GM18520 (cell line): Measurements from ENCODE around the gene LMBR1.
"Not testable (repeated sequence)": the region's sequence is repeated elsewhere in the genome, so short reads cannot be mapped to it uniquely, and the experiment has no call there.

Experiments used
- ATAC-seq: cut with Tn5 transposase; IDR thresholded peaks from one replicate; pipeline ENCODE4 v1.9.1; 2021; ENCODE audit not compliant: unreplicated experiment

Gene LMBR1, protein sequence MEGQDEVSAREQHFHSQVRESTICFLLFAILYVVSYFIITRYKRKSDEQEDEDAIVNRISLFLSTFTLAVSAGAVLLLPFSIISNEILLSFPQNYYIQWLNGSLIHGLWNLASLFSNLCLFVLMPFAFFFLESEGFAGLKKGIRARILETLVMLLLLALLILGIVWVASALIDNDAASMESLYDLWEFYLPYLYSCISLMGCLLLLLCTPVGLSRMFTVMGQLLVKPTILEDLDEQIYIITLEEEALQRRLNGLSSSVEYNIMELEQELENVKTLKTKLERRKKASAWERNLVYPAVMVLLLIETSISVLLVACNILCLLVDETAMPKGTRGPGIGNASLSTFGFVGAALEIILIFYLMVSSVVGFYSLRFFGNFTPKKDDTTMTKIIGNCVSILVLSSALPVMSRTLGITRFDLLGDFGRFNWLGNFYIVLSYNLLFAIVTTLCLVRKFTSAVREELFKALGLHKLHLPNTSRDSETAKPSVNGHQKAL

DNA sequence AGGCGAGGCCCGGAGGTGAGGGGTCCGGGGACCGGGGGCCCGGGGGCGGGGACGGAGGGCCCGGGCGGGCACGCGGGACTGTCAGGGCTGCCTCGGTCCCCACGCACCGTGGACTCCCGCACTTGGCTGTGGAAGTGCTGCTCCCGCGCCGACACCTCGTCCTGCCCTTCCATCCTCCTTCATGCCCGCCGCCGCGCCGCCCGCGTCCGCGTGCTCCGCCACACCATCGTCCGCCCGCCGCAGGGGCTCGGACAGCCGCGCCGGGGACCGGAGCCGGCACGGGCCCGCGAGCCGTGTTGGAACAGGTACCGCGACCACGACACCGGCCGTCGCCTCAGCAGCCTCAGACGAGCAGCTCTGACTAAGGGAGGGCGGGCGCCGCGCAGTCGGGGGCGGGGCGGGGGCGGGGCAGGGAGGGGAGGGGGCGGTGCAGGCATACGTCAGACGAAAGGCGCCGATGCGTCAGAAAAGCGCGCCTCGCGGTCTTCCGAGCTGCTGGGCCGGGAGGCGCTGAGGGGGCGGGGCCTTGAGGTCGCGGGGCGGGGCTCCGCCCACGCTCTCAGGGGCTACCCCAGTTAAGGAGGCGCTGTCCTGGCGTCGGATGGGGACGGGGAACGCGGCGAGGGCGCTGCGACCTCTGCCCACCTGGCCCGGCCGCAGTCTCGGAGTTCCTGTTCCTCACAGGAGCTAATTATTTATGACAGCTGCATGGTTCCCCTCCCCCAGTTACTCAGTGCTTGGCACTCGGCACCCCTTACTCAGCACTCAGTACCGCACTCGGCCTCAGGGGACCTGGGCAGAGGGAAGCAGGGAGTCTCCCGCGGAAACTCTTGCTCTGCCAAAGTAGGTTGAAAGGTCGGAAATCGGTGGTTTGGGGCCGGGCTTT lies at the start of gene LMBR1:
Gene LMBR1, minus strand, starts transcription at position 363 of the 886 bp plus-strand sequence. Its CDS starts 190 bp downstream, at position 173.
- peak; percentile 58 for ATAC-seq

DNA sequence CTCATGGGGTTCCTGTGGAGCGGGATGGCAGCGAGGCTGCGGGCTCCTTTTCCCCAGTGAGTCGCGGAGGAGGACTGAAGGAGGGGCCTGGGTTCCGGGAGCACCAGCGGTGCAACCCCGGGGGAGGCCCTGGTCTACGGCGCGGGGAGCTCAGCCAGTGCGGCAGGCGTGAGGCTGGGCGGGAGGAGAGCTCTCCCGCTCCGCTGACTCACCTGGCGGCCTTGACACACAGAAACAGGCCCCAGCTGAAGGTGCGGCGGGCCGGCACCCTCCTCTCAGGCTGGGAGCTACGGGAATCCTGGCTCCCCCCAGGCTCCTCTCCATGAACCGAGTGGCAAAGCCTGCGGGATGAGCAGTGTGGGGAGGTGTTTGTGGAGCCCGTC lies 49.7 kb upstream of the LMBR1 start:
- ATAC-seq, result no peak

DNA sequence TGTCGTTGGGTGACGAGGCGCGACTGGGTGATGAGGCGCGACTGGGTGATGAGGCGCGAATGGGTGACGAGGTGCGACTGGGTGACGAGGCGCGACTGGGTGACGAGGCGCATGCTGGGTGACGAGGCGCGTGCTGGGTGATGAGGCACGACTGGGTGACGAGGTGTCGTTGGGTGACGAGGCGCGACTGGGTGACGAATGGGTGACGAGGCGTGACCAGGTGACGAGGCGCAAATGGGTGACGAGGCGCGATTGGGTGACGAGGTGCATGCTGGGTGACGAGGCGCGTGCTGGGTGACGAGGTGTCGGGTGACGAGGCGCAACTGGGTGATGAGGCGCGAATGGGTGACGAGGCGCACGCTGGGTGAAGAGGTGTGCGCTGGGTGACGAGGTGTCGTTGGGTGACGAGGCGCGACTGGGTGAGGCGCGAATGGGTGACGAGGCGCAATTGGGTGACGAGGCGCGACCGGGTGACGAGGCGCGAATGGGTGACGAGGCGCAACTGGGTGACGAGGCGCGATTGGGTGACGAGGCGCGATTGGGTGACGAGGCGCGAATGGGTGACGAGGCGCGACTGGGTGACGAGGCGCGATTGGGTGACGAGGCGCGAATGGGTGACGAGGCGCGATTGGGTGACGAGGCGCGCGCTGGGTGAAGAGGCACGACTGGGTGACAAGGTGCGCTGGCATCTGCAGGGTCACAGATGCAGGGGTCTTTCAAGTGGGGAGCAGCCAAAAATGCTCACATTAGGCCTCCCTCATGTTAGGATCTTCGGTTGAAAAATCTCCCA lies 48.6 kb upstream of the LMBR1 start:
- no peak for ATAC-seq

DNA sequence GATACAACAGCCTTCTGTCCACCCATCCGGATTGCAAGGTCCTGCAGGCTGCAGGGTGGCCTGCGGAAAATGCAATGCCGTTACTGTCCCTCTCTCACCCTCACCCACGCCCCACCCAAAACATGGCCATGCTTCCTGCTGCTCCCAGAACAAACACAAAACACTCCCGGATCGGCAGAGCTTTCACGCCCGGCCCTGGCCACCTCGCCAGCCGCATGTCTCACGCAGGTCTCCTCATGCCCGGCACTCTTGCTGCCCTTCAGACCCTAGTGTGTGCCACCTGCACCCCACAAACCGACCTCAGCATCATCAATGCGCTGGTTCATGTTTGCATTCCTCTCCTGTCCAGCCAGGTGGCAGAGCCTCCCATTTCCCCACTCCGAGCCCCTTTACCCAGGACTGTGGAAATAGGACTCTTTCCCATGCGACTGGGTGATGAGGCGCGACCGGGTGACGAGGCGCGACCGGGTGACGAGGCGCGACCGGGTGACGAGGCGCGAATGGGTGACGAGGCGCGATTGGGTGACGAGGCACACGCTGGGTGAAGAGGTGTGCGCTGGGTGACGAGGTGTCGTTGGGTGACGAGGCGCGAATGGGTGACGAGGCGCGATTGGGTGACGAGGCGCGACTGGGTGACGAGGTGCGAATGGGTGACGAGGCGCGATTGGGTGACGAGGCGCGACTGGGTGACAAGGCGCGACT lies 47.6 kb upstream of the LMBR1 start:
- no peak for ATAC-seq

DNA sequence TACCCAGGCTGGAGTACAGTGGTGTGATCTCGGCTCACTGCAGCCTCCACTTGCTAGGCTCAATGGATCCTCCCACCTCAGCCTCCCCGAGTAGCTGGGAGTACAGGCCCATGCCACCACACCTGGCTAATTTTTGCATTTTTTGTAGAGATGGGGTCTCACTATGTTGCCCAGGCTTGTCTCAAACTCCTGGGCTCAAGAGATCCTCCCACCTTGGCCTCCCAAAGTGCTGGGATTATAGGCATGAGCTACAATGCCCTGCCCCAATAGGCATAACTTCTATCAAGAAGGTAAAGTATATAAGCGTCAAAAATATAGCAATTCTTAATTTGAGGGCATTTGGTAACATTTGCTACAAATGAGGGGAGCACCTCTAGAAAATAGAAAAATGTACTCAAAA lies 43.8 kb upstream of the LMBR1 start:
- ATAC-seq, result not testable (repeated sequence)

DNA sequence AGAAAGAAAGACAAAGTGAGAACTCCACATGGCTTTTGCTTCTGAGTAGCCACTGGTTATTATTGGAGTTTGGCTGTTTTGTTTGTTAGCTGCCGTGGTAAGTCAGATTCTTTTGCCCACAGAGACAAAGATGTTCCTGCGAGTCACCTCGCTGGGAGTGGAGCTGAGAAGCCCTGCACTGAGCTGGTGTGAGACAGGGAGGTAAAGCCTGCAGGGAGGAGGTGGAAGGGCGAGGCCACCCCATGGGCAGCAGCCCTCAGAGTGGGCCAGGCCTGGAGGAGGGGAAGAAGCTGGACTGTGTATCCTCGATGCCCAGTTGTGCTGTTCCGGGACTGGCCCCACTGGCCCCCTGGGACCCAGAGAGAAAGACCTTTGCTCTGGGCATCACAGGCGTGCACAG lies 42.3 kb upstream of the LMBR1 start:
- no peak for ATAC-seq

DNA sequence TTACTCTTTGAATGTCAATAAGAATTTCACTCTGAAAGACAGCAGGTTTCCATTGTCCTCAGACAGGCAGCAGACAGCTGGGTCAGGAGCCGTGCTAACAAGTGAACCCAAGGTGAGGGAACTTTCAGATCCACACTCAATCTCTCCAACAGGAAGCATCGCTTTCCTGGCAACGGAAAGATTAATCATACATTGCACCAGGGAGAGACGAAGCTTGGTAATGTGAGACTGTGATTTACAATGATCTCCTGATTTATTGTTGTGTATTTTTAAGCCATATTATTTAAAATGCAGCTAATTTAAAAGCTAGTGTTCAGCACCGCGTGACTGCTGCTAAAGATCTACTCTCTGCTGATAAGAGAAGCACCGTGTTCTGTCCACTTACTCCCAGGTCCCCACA lies 39.0 kb upstream of the LMBR1 start:
- no peak for ATAC-seq

DNA sequence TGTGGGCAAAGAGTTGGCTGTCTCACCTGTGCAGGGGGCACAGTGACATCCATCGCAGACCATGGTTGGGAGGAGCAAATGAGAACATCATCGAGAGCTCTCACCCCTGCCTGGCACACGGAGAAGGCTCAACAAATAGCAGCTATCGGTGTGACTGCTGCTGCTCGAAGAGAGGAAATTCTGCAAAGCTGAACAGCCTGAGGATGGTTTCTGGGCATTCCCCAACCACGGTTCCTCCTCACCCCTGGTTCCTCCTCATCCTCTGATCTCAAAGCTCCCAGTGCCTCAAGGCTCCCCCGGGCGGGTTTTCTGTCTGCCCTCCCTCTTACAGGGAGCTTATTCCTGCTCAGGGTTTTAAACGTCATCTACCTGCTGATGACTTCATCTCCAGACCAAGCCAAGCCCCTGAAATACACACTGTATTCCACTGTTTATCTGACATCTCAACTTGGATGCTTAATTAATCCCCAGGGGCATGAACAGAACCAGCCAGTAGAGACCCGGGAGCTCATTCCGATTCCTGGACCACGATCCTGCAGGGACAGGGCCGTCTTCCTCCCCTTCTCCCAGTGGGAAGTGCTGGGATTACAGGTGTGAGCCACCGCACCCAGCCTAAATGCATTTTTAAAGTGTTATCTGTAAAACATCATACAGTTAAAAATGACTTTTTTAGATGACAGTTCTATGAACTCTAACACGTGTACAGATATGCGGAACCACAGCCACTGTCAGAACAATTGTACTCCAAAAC lies 37.0 kb upstream of the LMBR1 start:
- no peak for ATAC-seq

DNA sequence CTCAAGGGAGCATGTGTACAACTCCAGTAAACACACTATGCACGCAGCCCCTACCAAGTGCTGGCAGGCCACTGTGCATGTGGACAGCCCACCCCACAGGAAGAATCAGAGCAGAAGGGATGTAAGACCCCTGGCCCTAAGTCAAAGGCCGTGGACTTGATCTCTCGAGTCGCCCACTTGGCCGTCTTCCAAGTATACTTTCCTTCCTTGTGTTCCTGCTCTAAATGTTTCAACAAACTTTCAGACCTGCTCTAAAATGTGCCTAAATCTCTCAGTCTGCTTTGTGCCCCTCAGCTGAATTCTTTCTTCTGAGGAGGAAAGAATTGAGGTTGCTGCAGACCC lies 35.4 kb upstream of the LMBR1 start:
- ATAC-seq, result no peak

DNA sequence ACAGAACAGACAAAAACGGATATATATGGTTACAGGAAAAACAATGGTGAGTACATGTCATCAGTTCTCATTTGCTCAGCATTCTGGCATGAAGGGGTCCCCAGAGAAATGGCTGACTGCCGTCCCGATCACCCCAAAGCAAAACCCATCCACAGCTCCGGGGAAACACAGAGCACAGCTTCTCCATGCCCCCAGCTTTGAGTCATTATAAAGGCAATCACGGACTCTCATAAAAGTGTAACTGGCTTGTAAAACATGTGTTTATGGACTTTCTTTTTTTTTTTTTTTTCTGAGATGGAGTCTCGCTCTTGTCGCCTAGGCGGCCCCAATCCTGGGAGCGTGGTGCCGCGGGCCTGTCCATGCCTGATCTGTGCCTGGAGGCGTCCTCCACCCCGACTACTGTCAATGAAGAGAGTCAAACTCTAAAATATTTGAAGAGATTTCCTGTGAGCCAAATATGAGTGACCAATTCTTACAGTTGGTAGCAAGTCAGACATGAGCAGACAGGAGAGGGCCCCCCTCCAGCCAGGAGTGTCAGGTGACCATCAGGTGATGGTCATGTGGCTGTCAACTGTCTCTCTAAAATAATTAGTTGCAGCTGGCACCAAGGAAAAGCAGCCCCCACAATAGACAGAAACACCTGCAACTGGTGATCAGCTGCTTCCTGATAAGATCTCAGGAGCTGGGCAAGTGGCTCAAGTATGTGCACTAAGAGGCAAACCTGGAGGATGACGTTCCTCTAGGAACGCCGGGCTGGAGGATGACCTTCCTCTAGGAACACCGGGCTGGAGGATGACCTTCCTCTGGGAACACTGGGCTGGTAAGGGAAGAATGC lies 34.8 kb upstream of the LMBR1 start:
- no peak for ATAC-seq

DNA sequence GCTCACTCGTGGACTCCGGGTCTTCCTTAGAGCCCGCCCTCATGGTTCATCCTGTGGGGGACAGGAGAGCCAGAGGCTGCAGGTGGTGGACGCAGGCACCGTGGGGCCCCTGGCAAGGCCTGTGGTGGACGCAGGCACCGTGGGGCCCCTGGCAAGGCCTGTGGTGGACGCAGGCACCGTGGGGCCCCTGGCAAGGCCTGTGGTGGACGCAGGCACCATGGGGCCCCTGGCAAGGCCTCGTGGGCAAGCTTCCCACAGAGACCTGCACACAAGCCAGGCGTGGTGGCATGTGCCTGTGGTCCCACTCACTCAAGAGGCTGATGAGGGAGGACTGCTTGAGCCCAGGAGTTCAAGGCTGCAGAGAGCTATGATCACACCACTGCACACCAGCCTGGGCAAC lies 32.8 kb upstream of the LMBR1 start:
- ATAC-seq, result not testable (repeated sequence)

DNA sequence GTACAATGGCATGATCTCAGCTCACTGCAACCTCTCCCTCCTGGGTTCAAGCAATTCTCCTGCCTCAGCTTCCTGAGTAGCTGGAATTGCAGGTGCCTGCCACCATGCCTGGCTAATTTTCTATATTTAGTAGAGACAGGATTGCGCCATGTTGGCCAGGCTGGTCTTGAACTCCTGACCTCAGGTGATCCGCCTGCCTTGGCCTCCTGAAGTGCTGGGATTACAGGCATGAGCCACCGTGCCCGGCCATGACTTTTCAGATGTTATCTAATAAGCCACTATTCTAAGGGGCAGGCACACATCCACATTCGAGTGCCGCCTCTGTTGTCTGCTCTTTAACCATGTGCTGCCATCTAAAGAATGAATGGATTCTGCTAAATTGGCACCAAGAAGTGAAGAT lies 29.3 kb upstream of the LMBR1 start:
- not testable (repeated sequence) for ATAC-seq

DNA sequence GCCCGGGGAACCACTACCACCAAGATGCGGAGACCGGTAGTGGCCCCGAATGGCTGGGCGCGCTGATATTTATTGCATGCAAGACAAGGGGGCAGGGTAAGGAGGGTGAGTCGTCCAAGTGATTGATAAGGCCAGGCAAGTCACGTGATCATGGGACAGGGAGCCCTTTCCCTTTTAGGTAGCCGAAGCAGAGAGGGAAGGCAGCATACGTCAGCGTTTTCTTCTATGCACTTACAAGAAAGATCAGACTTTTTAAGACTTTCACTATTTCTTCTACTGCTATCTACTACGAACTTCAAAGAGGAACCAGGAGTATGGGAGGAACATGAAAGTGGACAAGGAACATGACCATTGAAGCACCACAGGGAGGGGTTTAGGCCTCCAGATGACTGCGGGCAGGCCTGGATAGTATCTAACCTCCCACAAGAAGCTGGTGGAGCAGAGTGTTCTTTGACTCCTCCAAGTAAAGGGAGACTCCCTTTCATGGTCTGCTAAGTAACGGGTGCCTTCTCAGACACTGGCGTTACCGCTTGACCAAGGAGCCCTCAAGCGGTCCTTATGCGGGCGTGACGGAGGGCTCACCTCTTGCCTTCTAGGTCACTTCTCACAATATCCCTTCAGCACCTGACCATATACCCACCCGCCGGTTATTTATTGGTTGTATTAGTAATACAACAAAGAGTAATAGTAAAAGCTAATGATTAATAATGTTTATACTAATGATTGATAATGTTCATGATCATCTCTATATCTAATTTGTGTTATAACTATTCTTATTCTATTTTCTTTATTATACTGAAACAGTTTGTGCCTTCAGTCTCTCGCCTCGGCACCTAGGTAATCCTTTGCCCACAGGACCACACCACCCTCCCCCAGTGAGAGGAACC lies 27.7 kb upstream of the LMBR1 start:
- ATAC-seq, result not testable (repeated sequence)

DNA sequence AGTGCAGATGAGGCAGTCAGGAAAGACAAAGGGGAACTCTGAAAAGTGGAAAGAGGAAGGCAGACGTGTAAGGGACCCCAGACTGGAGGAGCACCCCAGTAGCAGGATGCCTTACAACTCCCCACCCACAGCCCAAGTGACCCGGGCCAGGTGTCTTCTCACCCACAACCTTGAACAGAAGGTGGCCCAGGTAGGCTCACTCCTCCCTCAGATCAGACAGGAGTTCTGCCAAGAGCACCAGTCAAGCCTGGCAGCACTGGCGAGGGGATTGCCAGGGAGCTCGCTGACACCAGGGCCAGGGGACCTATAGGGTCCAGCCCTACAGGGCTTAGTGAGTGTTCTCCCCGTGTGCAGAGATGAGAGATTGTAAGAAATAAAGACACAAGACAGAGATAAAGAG lies 27.1 kb upstream of the LMBR1 start:
- ATAC-seq, result no peak

DNA sequence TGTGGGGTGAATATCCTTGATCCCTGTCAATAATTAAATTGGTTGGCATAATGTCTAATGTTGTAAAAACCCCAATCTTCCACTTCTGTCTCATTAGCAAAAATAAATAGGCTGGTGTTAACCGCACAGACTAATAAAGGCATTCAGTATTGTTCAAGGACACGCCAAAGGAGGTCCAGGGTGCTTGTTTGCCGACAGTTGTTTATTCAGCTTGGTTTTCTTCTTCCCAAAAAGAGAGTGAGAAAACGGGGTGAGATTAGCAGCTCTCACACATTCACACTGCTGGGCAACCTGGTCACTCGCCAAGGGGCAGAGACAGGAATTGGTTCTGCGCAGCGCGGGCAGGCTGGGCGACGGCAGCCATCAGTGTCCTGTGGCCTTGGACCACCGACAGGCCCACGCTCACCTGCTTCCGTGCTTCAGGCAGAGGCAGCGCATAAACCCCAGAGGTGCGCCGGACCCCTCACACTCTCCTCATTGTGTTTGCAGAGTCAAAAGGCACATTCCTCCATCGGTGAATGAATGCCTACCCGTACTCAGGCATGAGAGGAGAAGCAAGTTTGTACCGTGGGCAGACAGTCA lies 26.2 kb upstream of the LMBR1 start:
- ATAC-seq, result peak; percentile 38

DNA sequence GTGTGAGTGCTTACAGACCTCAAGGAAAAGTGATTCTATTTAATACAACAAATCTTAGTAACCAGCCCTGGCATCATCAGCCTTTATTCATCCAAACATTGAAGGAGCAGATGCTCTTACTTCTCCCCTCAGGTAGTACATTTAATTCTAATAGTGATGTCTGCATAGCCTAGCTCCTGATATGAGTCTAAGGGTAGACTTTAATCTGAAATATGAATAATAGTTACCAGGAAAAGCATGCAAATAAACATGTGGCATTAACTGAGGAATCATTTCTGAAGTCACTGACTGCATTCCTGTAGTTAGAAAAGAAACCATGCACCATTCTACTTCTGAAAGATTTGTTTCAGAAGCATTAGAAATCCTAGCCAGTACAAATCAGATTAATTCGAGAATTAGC lies 25.7 kb upstream of the LMBR1 start:
- peak; percentile 36 for ATAC-seq

DNA sequence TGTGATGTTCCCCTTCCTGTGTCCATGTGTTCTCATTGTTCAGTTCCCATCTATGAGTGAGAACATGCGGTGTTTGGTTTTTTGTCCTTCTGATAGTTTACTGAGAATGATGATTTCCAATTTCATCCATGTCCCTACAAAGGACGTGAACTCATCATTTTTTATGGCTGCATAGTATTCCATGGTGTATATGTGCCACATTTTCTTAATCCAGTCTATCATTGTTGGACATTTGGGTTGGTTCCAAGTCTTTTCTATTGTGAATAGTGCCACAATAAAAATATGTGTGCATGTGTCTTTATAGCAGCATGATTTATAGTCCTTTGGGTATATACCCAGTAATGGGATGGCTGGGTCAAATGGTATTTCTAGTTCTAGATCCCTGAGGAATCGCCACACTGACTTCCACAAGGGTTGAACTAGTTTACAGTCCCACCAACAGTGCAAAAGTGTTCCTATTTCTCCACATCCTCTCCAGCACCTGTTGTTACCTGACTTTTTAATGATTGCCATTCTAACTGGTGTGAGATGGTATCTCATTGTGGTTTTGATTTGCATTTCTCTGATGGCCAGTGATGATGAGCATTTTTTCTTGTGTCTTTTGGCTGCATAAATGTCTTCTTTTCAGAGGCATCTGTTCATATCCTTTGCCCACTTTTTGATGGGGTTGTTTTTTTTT lies 16.7 kb upstream of the LMBR1 start:
- not testable (repeated sequence) for ATAC-seq
